Ascending aorta (tissue), 2 donors: ENCODE data around the gene VSIG10L. TPM values are rescaled to one million over a fixed set of nuclear protein-coding genes. Genes with fewer than 3 reads are reported as not detected.

Experiments
- DNase-seq, 2 donors: peaks; one replicate each; pipeline ENCODE4 v3.0.0-alpha.2; 2019; ENCODE audit warnings: low spot score in 2 of 2
- H3K27ac ChIP-seq, 2 donors: fragments of 200-600 bp; sonication (generic); one replicate each; pipeline ENCODE4 v1.5.1; 2016 to 2017; ENCODE audit warnings: mild to moderate bottlenecking in 1 of 2
- H3K27me3 ChIP-seq: fragments of 200-600 bp; sonication (generic); one replicate; pipeline ENCODE4 v1.5.1; 2017
- H3K36me3 ChIP-seq, 2 donors: fragments of 200-600 bp; sonication (generic); one replicate each; pipeline ENCODE4 v1.5.1; 2016
- H3K4me1 ChIP-seq, 2 donors: fragments of 200-600 bp; sonication (generic); one replicate each; pipeline ENCODE4 v1.5.1; 2016 to 2017; ENCODE audit warnings: mild to moderate bottlenecking in 1 of 2
- H3K4me3 ChIP-seq, 2 donors: fragments of 200-600 bp; sonication (generic); one replicate each; pipeline ENCODE4 v1.5.1; 2016 to 2017; ENCODE audit warnings: mild to moderate bottlenecking in 1 of 2
- H3K9me3 ChIP-seq, 2 donors: fragments of 200-600 bp; sonication (generic); one replicate each; pipeline ENCODE4 v1.5.1; 2016
- CTCF ChIP-seq, 3 experiments: fragments of 200-600 bp in 2 of 3; fragments of 450-650 bp in 1 of 3; sonication (generic) in 2 of 3; IDR thresholded peaks; one replicate each; pipeline ENCODE4 v1.5.1; 2016 to 2019; ENCODE audit warnings: antibody characterized with exemption in 3 of 3, mild to moderate bottlenecking in 1 of 3, moderate library complexity in 1 of 3
- intact Hi-C: fragments of 100-400 bp; cut with DNase I; formaldehyde crosslinking; loops from one replicate; pipeline ENCODE4 v1.15.1; 2023
- total RNA-seq: library from RNA; depleted of rRNA; stranded (reverse); fragments of >200 nt; gene quantifications from one replicate; pipeline ENCODE4 v1.1.0, GENCODE V29; 2016

The VSIG10L gene
- total RNA-seq, 1 donor from 2014 or later: 1.4 TPM

- no peaks in the 10 kb centered on the region for H3K27me3 ChIP-seq
- H3K36me3 ChIP-seq: no peaks in the 10 kb centered on the region
- no peak for DNase-seq
- intact Hi-C loops: no loop called here
- H3K27ac ChIP-seq: no peak overlapping the region
- no peak overlapping the region for H3K4me3 ChIP-seq
- no peak for TF ChIP-seq CTCF (IDR thresholded peaks at IDR 0.05)
- H3K9me3 ChIP-seq: no peaks in the 10 kb centered on the region
- no peaks in the 10 kb centered on the region for H3K4me1 ChIP-seq
Observed at GRCh38 chr19:51320280-51320657, 21.7 kb downstream of the VSIG10L start.

GRCh38 chr19:51319649-51320279 lies 22.2 kb downstream of the VSIG10L start:
- Histone ChIP-seq H3K9me3 (no peaks in the 10 kb centered on the region), H3K36me3 (no peaks in the 10 kb centered on the region), H3K27ac (no peak overlapping the region), H3K4me3 (no peak overlapping the region), H3K4me1 (no peaks in the 10 kb centered on the region), H3K27me3 (no peaks in the 10 kb centered on the region)
- no peak for DNase-seq
- TF ChIP-seq CTCF (IDR thresholded peaks at IDR 0.05): no peak
- intact Hi-C loops: no loop called here

GRCh38 chr19:51318687-51319648 lies 23.0 kb downstream of the VSIG10L start:
- Histone ChIP-seq H3K27me3 (no peaks in the 10 kb centered on the region), H3K4me3 (no peak overlapping the region), H3K36me3 (no peaks in the 10 kb centered on the region), H3K27ac (no peak overlapping the region), H3K9me3 (no peaks in the 10 kb centered on the region), H3K4me1 (no peaks in the 10 kb centered on the region)
- no peak for DNase-seq
- TF ChIP-seq CTCF (IDR thresholded peaks at IDR 0.05): no peak
- intact Hi-C loops: no loop called here

- Histone ChIP-seq H3K36me3 (no peaks in the 10 kb centered on the region), H3K27ac (no peak overlapping the region), H3K27me3 (no peaks in the 10 kb centered on the region), H3K4me3 (no peak overlapping the region), H3K4me1 (no peaks in the 10 kb centered on the region), H3K9me3 (no peaks in the 10 kb centered on the region)
- DNase-seq: no peak
- intact Hi-C loops: no loop called here
- TF ChIP-seq CTCF (IDR thresholded peaks at IDR 0.05): no peak
Observed at GRCh38 chr19:51317968-51318367, 24.0 kb downstream of the VSIG10L start.

- no peak for DNase-seq
- intact Hi-C loops: no loop called here
- Histone ChIP-seq H3K27me3 (no peaks in the 10 kb centered on the region), H3K36me3 (no peaks in the 10 kb centered on the region), H3K9me3 (no peaks in the 10 kb centered on the region), H3K4me3 (no peak overlapping the region), H3K4me1 (no peaks in the 10 kb centered on the region), H3K27ac (no peak overlapping the region)
- TF ChIP-seq CTCF (IDR thresholded peaks at IDR 0.05): no peak
Observed at GRCh38 chr19:51317376-51317775, 24.6 kb downstream of the VSIG10L start.
